Germinal center (tissue), 1 donor: ENCODE measurements around the gene MRPL9.

Source experiments
- DNase-seq: peaks from one replicate; pipeline ENCODE4 v3.0.0; 2012; ENCODE audit warnings: mixed read lengths, low spot score

The MRPL9 gene

DNA sequence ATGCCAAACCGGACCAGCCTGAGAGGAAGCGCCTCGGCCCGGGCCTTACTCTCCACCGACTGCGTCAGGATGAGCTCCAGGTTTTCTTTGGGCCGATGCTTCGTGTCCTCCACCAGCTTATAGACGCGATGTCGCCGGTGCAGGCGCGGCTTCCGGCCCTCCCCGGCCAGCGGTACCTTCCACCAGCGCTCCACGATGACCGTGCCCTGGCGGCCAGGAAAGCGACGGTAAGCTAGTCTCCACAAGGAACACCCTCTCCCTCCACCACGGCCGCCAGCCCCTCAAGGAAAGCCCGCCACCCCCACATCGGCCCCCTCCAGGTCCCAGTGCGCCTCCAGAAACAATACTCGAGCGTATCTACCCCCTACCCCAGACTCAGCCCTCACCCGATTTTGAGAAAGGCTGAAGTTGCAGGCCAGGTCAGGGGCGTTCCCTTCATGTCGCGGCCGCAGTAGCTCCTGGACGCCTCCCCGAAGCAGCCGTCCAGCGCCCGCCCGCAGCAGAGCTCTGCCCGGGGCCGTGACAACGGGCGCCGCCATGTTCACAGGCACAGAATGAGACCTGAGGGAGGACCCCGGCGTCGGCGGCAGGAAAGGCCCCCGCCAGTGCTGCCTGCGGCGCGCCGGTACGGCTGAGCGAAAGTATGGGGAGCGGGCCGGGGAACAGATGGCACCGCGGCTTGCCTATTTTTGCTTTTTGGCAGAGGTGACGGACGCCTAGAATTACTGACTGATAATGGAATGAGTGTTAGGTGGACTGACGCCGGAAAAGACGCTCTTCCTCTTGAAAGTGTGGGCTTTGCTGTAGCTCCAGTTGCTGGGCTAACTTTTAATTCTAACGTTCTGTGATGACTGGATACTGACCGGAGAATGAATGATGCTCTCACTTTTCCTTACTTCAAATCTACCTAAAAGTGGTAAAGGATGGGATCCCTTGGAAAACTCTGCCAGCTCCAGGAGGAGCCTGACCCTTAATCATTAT, at the start of gene MRPL9:
TSS of gene MRPL9 (minus strand) at position 556 of the 981 bp plus-strand sequence. CDS start at position 539, 17 bp downstream.
- peak; percentile 91 for DNase-seq

GRCh38 chr1:151811181-151811580, 47.9 kb upstream of the MRPL9 start:
- DNase-seq: no peak

DNA sequence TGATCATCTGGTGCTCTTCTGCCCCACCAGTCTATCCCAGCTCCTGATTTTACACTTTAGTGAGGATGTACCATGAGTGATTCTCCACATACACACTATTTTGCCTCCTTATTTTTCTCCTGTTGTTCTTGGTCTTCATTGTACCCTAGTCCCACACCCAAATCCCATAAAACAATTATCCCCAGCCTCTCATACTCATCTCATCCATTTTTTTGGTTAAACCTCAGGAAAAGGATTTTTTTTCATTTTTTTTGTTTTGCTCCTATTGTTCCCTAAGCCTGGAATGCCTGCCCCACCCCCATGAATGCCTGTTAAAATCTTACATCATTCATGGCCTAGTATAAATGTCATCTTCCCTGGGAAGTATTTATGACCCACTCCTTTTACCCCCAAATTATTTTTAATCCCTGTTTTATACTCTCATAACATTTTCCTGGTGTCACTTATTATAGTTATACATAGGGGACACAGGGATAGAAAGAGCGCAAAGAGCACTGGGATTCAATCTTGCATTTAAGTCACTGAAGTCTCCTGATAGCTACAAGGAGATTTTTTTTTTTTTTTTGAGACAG, 46.8 kb upstream of the MRPL9 start:
- no peak for DNase-seq

- no peak for DNase-seq
Measured at GRCh38 chr1:151809290-151809984, 46.1 kb upstream of the MRPL9 start.

- DNase-seq: no peak
Measured at GRCh38 chr1:151807766-151808165, 44.5 kb upstream of the MRPL9 start.

DNA sequence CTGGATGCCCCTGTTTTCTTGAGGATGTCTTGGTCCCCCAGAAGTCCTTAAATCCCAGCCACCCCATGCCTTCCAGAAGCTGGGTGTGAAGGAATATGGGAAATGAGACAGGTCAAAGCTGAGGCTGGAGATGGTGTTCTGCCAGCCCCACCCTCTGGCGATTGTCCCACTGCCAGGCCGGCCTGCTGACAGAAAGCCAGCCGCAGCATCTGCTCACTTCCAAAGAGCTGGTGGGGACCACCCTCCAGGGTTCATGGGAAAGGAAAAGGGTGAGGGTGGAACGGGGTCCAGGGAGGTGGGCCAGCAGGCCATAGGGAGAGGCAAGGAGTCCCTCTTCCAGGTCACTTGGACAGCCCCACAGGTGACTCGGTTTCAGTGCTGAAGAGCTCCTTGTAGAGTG, 43.8 kb upstream of the MRPL9 start:
- DNase-seq: no peak

DNA sequence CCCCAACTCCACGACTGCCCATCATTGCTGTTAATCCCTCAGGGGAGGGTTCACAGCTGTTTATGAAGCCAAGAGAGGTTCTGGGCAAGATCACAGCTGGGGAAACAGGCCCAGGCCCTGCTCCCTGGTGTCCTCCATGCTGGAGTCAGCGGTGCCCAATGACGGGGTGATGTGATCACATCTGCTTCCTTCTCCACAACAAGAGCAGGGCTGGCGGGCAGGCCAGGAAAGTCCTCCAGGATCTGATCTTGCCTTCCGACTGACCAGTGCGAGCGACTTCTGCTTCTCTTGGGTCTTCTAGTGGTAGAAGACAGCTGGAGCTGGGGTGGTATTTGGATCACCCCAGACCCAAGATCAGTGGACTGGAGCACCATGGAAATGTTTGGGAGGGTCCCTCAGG, 42.9 kb upstream of the MRPL9 start:
- DNase-seq: no peak

GRCh38 chr1:151805066-151805820, 41.9 kb upstream of the MRPL9 start, which contains the start of gene LINGO4:
TSS of gene LINGO4 (minus strand) at chr1:151805419. CDS start at chr1:151802704, 2,715 bp downstream.
- no peak for DNase-seq

DNA sequence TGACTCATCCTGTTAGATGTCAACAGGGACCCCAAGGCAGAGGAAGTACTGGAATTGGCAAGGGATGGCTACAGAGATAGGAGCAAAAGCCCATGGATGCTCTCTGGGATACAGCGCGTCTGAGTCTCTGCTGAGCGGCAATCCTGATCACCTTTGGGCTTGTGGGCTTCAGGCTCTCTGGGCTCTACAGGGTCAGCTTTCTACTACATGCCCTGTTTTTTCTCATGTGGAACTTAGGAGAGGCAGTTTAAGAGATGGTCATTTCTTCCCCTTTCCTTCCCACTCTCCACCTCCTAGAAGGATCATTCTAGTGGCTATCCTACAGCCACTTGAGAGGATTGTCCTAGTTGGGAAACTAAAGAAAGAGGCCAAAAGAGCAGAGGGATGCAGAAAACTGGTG, 40.6 kb upstream of the MRPL9 start:
- DNase-seq: no peak

DNA sequence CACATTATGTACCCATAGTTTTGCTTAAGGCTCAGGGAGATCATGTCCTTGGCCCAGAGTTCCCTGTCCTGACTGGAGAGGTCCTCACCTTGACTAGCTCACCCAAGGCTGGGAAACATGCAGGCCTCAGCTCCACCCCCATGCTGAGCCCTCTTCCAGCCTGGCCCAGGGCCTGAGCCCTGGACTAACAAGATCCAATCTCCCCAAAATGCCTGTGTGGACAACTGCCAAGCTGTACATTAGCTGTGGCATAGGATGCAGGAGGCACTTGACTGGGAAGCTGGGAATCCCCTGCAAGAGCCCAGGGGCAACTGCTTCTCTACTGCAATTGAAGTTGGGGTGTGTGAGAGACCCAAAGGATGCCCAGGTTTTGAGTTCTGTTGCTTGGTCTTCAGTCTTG, 39.9 kb upstream of the MRPL9 start:
- DNase-seq: no peak

- no peak for DNase-seq
Measured at GRCh38 chr1:151802372-151802771, 39.1 kb upstream of the MRPL9 start.

- DNase-seq: no peak
Measured at GRCh38 chr1:151801846-151802245, 38.5 kb upstream of the MRPL9 start.

- no peak for DNase-seq
Measured at GRCh38 chr1:151801310-151801820, 38.1 kb upstream of the MRPL9 start.

- no peak for DNase-seq
Measured at GRCh38 chr1:151800830-151801229, 37.5 kb upstream of the MRPL9 start.

GRCh38 chr1:151799179-151800022, 36.1 kb upstream of the MRPL9 start:
- no peak for DNase-seq

DNA sequence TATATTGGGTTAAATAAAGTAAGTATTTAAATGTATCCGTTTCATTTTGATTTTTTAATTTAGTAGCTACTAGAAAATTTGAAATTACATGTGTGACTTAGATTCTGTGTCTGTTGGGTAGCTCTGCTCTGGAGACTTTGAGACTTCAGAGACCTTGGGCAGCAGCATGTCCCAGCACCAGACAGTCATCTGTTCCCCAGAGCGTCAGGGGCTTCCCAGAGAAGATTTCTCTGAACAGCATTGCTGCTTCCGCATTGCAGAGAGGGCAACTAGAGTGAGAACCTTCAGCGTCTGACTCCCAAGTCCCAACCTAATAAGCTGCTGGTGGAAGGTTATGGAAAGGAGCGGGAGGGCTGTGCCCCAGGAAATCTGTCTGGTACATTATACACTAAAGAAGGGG, 35.3 kb upstream of the MRPL9 start:
- no peak for DNase-seq

DNA sequence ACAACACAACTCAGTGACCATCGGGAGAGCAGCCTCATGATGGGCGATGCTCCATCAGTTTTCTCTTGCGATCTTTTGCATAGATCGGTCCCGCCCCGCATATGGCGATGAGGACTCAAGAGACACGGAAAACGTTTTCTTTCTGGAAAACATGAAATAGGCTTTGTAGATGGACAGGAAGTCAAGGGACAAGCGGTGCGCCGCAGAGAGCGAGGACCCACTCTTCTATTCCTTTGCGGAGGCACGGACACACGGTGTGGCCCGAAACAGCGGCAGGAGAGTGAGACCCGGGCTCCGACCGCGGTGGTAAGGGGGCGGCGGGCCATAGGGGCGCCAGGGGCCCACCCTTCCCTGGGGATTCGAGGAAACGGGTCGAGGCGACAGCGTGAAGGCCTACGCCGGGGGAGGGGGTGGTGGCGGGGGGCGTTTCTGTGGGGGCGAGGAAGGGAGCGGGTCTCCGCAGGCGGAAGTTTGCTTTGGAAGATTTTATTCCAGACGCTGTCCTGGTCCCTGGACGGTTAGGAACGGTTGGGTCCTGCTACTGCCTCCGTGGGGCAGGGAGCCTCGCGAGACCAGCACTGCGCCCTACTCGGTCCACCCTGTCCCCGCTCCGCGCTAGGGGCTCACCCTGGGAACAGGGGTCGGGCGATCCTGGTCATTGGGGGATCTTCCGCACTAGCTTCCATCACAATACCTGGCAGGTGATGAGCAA, 27.8 kb upstream of the MRPL9 start:
- peak; percentile 26 for DNase-seq

DNA sequence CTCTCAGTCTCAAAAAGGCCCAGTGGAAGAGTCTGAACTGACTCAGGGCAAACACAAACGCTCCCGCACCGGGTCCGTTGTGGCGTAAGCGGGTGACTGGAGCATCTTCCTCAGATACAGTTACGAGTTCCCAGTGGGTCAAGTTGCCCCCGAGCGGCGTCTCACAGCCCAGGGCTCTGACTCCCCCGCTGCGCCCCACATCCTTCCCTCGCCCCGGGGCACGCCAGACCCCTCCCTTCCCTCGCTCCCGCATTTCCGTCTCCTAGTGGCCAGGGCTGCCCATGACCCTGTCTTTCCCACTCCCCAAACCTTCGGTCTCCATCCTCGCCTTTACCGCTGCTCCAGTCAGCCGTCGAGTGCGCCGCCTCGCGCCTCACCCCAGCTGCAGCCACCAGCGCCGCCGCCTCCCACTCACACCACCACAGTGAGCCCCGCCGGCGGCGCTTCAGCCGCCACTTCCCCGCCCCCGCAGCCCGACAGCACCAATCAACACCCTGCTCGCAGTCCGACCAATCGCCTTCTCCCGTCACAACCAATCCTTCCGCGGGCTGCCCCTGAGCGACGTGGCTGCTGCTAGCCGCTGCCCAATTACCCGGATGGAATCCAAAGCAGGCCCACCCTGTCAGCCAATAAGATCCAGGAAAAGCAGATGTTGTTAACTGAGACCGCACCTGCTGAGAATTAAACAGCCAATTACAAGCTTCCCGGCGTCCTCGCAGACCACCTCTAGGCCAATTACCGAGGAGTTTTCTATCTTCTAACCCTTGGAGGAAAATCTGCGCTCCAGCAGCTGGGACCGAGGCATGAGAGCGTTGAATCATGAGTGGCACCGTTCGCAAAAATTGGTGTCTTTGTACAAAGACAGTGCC, 27.0 kb upstream of the MRPL9 start, which contains the start of gene TDRKH:
TSS of gene TDRKH (minus strand) at position 430 of the 869 bp plus-strand sequence. CDS start 7,478 bp downstream, outside the sequence.
- peak; percentile 100 for DNase-seq

GRCh38 chr1:151787689-151788088, 24.4 kb upstream of the MRPL9 start:
- DNase-seq: no peak
